H9 (cell line): Measurements from ENCODE around the gene CD19. TPM values are rescaled to one million over a fixed set of nuclear protein-coding genes. Genes with fewer than 3 reads are reported as not detected.

Experiments
- DNase-seq: peaks from one replicate; pipeline ENCODE4 v3.0.0-alpha.2; 2017
- H2AFZ ChIP-seq: one replicate; pipeline ENCODE4 v1.6.1; 2013; ENCODE audit warnings: mild to moderate bottlenecking, low read length, control low read depth, moderate library complexity
- H2AK5ac ChIP-seq: 2 replicates; pipeline ENCODE4 v1.6.1; 2013; ENCODE audit warnings: low read length, control low read depth, mixed read lengths; ENCODE audit not compliant: insufficient read length
- H2BK120ac ChIP-seq: one replicate; pipeline ENCODE4 v1.6.1; 2013; ENCODE audit warnings: low read depth, mild to moderate bottlenecking, low read length, control low read depth, inconsistent platforms; ENCODE audit not compliant: poor library complexity, severe bottlenecking
- H2BK12ac ChIP-seq: 2 replicates; pipeline ENCODE4 v1.6.1; 2013; ENCODE audit warnings: low read length, control low read depth, mixed read lengths, low read depth; ENCODE audit not compliant: insufficient read length
- H2BK15ac ChIP-seq: 2 replicates; pipeline ENCODE4 v1.6.1; 2013; ENCODE audit warnings: low read depth, low read length, control low read depth
- H2BK20ac ChIP-seq: one replicate; pipeline ENCODE4 v1.6.1; 2013; ENCODE audit warnings: low read depth, mild to moderate bottlenecking, low read length, control low read depth, inconsistent platforms; ENCODE audit not compliant: poor library complexity, severe bottlenecking
- H2BK5ac ChIP-seq: 2 replicates; pipeline ENCODE4 v1.6.1; 2013; ENCODE audit warnings: low read length, control low read depth, mixed read lengths; ENCODE audit not compliant: insufficient read length
- H3K14ac ChIP-seq: 2 replicates; pipeline ENCODE4 v1.6.1; 2013; ENCODE audit warnings: low read length, control low read depth; ENCODE audit not compliant: insufficient read depth
- H3K18ac ChIP-seq: 2 replicates; pipeline ENCODE4 v1.6.1; 2013; ENCODE audit warnings: low read depth, mild to moderate bottlenecking, mixed read lengths, low read length, control low read depth; ENCODE audit not compliant: insufficient read length
- H3K23ac ChIP-seq: 2 replicates; pipeline ENCODE4 v1.6.1; 2013; ENCODE audit warnings: low read length, control low read depth, mixed read lengths, low read depth; ENCODE audit not compliant: insufficient read length
- H3K23me2 ChIP-seq: 2 replicates; pipeline ENCODE4 v1.6.1; 2013; ENCODE audit warnings: low read depth, mild to moderate bottlenecking, mixed read lengths, low read length, control low read depth; ENCODE audit not compliant: insufficient read length, poor library complexity, severe bottlenecking
- H3K27ac ChIP-seq: 2 replicates; pipeline ENCODE4 v1.5.1; 2013; ENCODE audit warnings: low read length, control low read depth, mixed read lengths, low read depth; ENCODE audit not compliant: insufficient read length
- H3K27me3 ChIP-seq: 2 replicates; pipeline ENCODE4 v1.6.1; 2013; ENCODE audit warnings: low read length, control low read depth, inconsistent platforms; ENCODE audit not compliant: insufficient read depth
- H3K4ac ChIP-seq: 2 replicates; pipeline ENCODE4 v1.6.1; 2013; ENCODE audit warnings: low read depth, mild to moderate bottlenecking, control low read depth, inconsistent platforms, low read length, moderate library complexity
- H3K4me1 ChIP-seq: 2 replicates; pipeline ENCODE4 v1.6.1; 2013; ENCODE audit warnings: low read length, control low read depth, inconsistent platforms; ENCODE audit not compliant: insufficient read depth
- H3K4me2 ChIP-seq: 2 replicates; pipeline ENCODE4 v1.6.1; 2013; ENCODE audit warnings: low read length, control low read depth, mixed read lengths; ENCODE audit not compliant: insufficient read length, insufficient read depth
- H3K56ac ChIP-seq: 2 replicates; pipeline ENCODE4 v1.6.1; 2013; ENCODE audit warnings: low read depth, mild to moderate bottlenecking, mixed read lengths, low read length, control low read depth; ENCODE audit not compliant: insufficient read length
- H3K79me1 ChIP-seq: 2 replicates; pipeline ENCODE4 v1.6.1; 2013; ENCODE audit warnings: low read depth, mild to moderate bottlenecking, moderate library complexity, low read length, control low read depth, inconsistent platforms; ENCODE audit not compliant: insufficient read depth, poor library complexity, severe bottlenecking
- H3K79me2 ChIP-seq: 2 replicates; pipeline ENCODE4 v1.6.1; 2013; ENCODE audit warnings: low read length, control low read depth, inconsistent platforms; ENCODE audit not compliant: insufficient read depth
- H3K9ac ChIP-seq: 2 replicates; pipeline ENCODE4 v1.6.1; 2013; ENCODE audit warnings: low read length, control low read depth, mixed read lengths; ENCODE audit not compliant: insufficient read length; ENCODE audit errors: extremely low read depth
- H3K9me3 ChIP-seq: one replicate; pipeline ENCODE4 v1.6.1; 2013; ENCODE audit warnings: low read depth, low read length, inconsistent platforms; ENCODE audit not compliant: control insufficient read depth
- H3T11ph ChIP-seq: one replicate; pipeline ENCODE4 v1.6.1; 2013; ENCODE audit warnings: mild to moderate bottlenecking, low read length, control low read depth, inconsistent platforms
- H4K20me1 ChIP-seq: one replicate; pipeline ENCODE4 v1.6.1; 2013; ENCODE audit not compliant: control insufficient read depth, insufficient read length, insufficient read depth
- H4K5ac ChIP-seq: 2 replicates; pipeline ENCODE4 v1.6.1; 2013; ENCODE audit warnings: low read depth, mild to moderate bottlenecking, mixed read lengths, low read length, control low read depth; ENCODE audit not compliant: insufficient read length
- H4K8ac ChIP-seq: replicated peaks from 2 replicates; pipeline ENCODE4 v1.6.1; 2013; ENCODE audit warnings: low read length, control low read depth, mixed read lengths, low read depth; ENCODE audit not compliant: insufficient read length
- H4K91ac ChIP-seq: 2 replicates; pipeline ENCODE4 v1.6.1; 2013; ENCODE audit warnings: low read depth, mild to moderate bottlenecking, moderate library complexity, mixed read lengths, low read length, control low read depth; ENCODE audit not compliant: insufficient read length
- H3K27ac Mint-ChIP-seq, 3 experiments: 2 replicates in 2 of 3; 3 replicates in 1 of 3; pipeline ENCODE4 v1.8.0; 2020 to 2021; ENCODE audit warnings: mixed read lengths in 3 of 3, mild to moderate bottlenecking in 1 of 3, moderate library complexity in 1 of 3
- H3K27me3 Mint-ChIP-seq: 2 replicates; pipeline ENCODE4 v1.8.0; 2021; ENCODE audit warnings: low read depth, mild to moderate bottlenecking, moderate library complexity, mixed read lengths
- H3K36me3 Mint-ChIP-seq, 3 experiments: 2 replicates in 2 of 3; 3 replicates in 1 of 3; pipeline ENCODE4 v1.8.0; 2020 to 2021; ENCODE audit warnings: low read depth in 3 of 3, mixed read lengths in 3 of 3; ENCODE audit not compliant: insufficient read depth in 1 of 3
- H3K4me1 Mint-ChIP-seq, 2 experiments: 2 replicates each; pipeline ENCODE4 v1.8.0; 2020; ENCODE audit warnings: mixed read lengths in 2 of 2
- H3K4me3 Mint-ChIP-seq, 2 experiments: 2 replicates in 1 of 2; 3 replicates in 1 of 2; pipeline ENCODE4 v1.8.0; 2020 to 2021; ENCODE audit warnings: mild to moderate bottlenecking in 2 of 2, mixed read lengths in 2 of 2, moderate library complexity in 1 of 2
- H3K9me3 Mint-ChIP-seq, 2 experiments: 2 replicates in 1 of 2; 3 replicates in 1 of 2; pipeline ENCODE4 v1.8.0; 2020; ENCODE audit warnings: mild to moderate bottlenecking in 2 of 2, mixed read lengths in 2 of 2, moderate library complexity in 1 of 2
- WGBS: extraction: QIAGEN DNeasy Blood & Tissue Kit; methylation state at CpG from one replicate; pipeline ENCODE4 v1.1.7; 2013; ENCODE audit warnings: missing lambda C conversion rate, low lambda C conversion rate, mixed read lengths; ENCODE audit not compliant: insufficient read length; ENCODE audit errors: extremely low coverage; 5-methylcytosine and 5-hydroxymethylcytosine counted together
- total RNA-seq: library from RNA; stranded (reverse); gene quantifications from 2 replicates; pipeline ENCODE4 v1.2.1, GENCODE V29; 2021
- TF ChIP-seq, protein P1 (sequence below): fragments of 200-600 bp; sonication (generic); conservative IDR thresholded peaks from 3 replicates; pipeline ENCODE4 v1.8.0; 2021; ENCODE audit warnings: antibody characterized with exemption, mild to moderate bottlenecking

CD19 gene
- total RNA-seq, 1 experiment from 2014 or later, result 0.50 TPM

GRCh38 chr16:28933171-28933570 lies 1.4 kb downstream of the CD19 start:
- no peaks in the 10 kb centered on the region for H3K9me3 ChIP-seq
- Mint-ChIP-seq H3K4me3 (no peak overlapping the region), H3K4me1 (peaks cover 11 to 12% of the 10 kb centered on the region in 2 experiments), H3K27ac (no peak overlapping the region), H3K27me3 (peaks cover 12% of the 10 kb centered on the region), H3K36me3 (no peaks in the 10 kb centered on the region; a peak in 1 of 7 replicates), H3K9me3 (no peaks in the 10 kb centered on the region)
- H3K23me2 ChIP-seq, result peaks cover 5% of the 10 kb centered on the region
- no peaks in the 10 kb centered on the region for H3K27me3 ChIP-seq
- no peak overlapping the region for H3T11ph ChIP-seq
- H2BK15ac ChIP-seq, result no peak overlapping the region
- no CpG with 5 or more reads among the region's 8 CpGs for WGBS
- no peak overlapping the region for H4K91ac ChIP-seq
- no peak overlapping the region for H3K18ac ChIP-seq
- H3K9ac ChIP-seq, result no peak overlapping the region
- no peak overlapping the region for H2BK120ac ChIP-seq
- no peaks in the 10 kb centered on the region for H4K20me1 ChIP-seq
- H2AK5ac ChIP-seq, result no peak overlapping the region
- H4K8ac ChIP-seq, result no peak overlapping the region
- no peak overlapping the region for H3K4me2 ChIP-seq
- H3K4me1 ChIP-seq, result no peaks in the 10 kb centered on the region
- H3K56ac ChIP-seq, result no peak overlapping the region
- H3K27ac ChIP-seq, result no peak overlapping the region
- H2BK5ac ChIP-seq, result no peak overlapping the region
- H4K5ac ChIP-seq, result no peak overlapping the region
- TF ChIP-seq, protein P1, sequence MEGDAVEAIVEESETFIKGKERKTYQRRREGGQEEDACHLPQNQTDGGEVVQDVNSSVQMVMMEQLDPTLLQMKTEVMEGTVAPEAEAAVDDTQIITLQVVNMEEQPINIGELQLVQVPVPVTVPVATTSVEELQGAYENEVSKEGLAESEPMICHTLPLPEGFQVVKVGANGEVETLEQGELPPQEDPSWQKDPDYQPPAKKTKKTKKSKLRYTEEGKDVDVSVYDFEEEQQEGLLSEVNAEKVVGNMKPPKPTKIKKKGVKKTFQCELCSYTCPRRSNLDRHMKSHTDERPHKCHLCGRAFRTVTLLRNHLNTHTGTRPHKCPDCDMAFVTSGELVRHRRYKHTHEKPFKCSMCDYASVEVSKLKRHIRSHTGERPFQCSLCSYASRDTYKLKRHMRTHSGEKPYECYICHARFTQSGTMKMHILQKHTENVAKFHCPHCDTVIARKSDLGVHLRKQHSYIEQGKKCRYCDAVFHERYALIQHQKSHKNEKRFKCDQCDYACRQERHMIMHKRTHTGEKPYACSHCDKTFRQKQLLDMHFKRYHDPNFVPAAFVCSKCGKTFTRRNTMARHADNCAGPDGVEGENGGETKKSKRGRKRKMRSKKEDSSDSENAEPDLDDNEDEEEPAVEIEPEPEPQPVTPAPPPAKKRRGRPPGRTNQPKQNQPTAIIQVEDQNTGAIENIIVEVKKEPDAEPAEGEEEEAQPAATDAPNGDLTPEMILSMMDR, result no peak
- no peak overlapping the region for H3K14ac ChIP-seq
- H2BK12ac ChIP-seq, result no peak overlapping the region
- DNase-seq, result no peak
- H3K23ac ChIP-seq, result no peak overlapping the region
- H2AFZ ChIP-seq, result no peak overlapping the region
- no peak overlapping the region for H2BK20ac ChIP-seq
- no peak overlapping the region for H3K4ac ChIP-seq
- no peaks in the 10 kb centered on the region for H3K79me1 ChIP-seq
- no peaks in the 10 kb centered on the region for H3K79me2 ChIP-seq
